ENCODE data around the gene WDR35. TPM values are rescaled to one million over a fixed set of nuclear protein-coding genes. Genes with fewer than 3 reads are reported as not detected.

The WDR35 gene
- polyA plus RNA-seq (ENCODE audit: insufficient read length in 4 of 4) = 10 to 100 TPM; 21.2 to 30.7 (median 26.8) TPM

- DNase-seq (ENCODE audit: low read depth in 4 of 4, low spot score in 3 of 4) = peak; percentile 64 to 75 (median 70)
These were observed at the start of gene WDR35 for GRCh38 chr2:19989667-19990415. Gene WDR35 (minus strand): TSS chr2:19990105. CDS start chr2:19990015, 90 bp downstream.

GRCh38 chr2:20037660-20038059 lies 47.8 kb upstream of the WDR35 start:
- no peak for DNase-seq (ENCODE audit: low read depth in 4 of 4, low spot score in 3 of 4)

- no peak for DNase-seq (ENCODE audit: low read depth in 4 of 4, low spot score in 3 of 4)
These were observed 46.2 kb upstream of the WDR35 start for GRCh38 chr2:20035955-20036666.

GRCh38 chr2:20034821-20035220 lies 44.9 kb upstream of the WDR35 start:
- no peak for DNase-seq (ENCODE audit: low read depth in 4 of 4, low spot score in 3 of 4)

- DNase-seq (ENCODE audit: low read depth in 4 of 4, low spot score in 3 of 4) = no peak
These were observed 44.3 kb upstream of the WDR35 start for GRCh38 chr2:20034218-20034617.

GRCh38 chr2:20033322-20033721 lies 43.4 kb upstream of the WDR35 start:
- no peak for DNase-seq (ENCODE audit: low read depth in 4 of 4, low spot score in 3 of 4)

GRCh38 chr2:20030224-20030623 lies 40.3 kb upstream of the WDR35 start:
- no peak for DNase-seq (ENCODE audit: low read depth in 4 of 4, low spot score in 3 of 4)

GRCh38 chr2:20027705-20028434 lies 38.0 kb upstream of the WDR35 start:
- no peak for DNase-seq (ENCODE audit: low read depth in 4 of 4, low spot score in 3 of 4)

- DNase-seq (ENCODE audit: low read depth in 4 of 4, low spot score in 3 of 4) = no peak
These were observed 37.4 kb upstream of the WDR35 start for GRCh38 chr2:20027260-20027677.

GRCh38 chr2:20025065-20025786 lies 35.3 kb upstream of the WDR35 start:
- DNase-seq (ENCODE audit: low read depth in 4 of 4, low spot score in 3 of 4) = no peak

- DNase-seq (ENCODE audit: low read depth in 4 of 4, low spot score in 3 of 4) = no peak
These were observed 33.8 kb upstream of the WDR35 start for GRCh38 chr2:20023688-20024087.

GRCh38 chr2:20021405-20022009 lies 31.6 kb upstream of the WDR35 start:
- DNase-seq (ENCODE audit: low read depth in 4 of 4, low spot score in 3 of 4) = no peak

- no peak for DNase-seq (ENCODE audit: low read depth in 4 of 4, low spot score in 3 of 4)
These were observed 29.8 kb upstream of the WDR35 start for GRCh38 chr2:20019747-20020146.

GRCh38 chr2:20018601-20019152 lies 28.8 kb upstream of the WDR35 start:
- no peak for DNase-seq (ENCODE audit: low read depth in 4 of 4, low spot score in 3 of 4)

GRCh38 chr2:20016346-20016745 lies 26.4 kb upstream of the WDR35 start:
- DNase-seq (ENCODE audit: low read depth in 4 of 4, low spot score in 3 of 4) = no peak

GRCh38 chr2:20015482-20016083 lies 25.7 kb upstream of the WDR35 start:
- peak in 1 of 4 donors; percentile 39 for DNase-seq (ENCODE audit: low read depth in 4 of 4, low spot score in 3 of 4)

GRCh38 chr2:20013126-20013849 lies 23.4 kb upstream of the WDR35 start:
- DNase-seq (ENCODE audit: low read depth in 4 of 4, low spot score in 3 of 4) = no peak

- DNase-seq (ENCODE audit: low read depth in 4 of 4, low spot score in 3 of 4) = no peak
These were observed 22.6 kb upstream of the WDR35 start, which contains the start of gene MATN3 for GRCh38 chr2:20012282-20013125. Gene MATN3 (minus strand): TSS chr2:20012668. CDS start chr2:20012631, 37 bp downstream.

Data from left renal pelvis (tissue), 4 donors.